Activated CD8-positive, alpha-beta T cell treated with anti-CD3 and anti-CD28 coated beads for 36 hours (primary cell): ENCODE measurements around the gene PDE9A. TPM values are rescaled to one million over a fixed set of nuclear protein-coding genes. Genes with fewer than 3 reads are reported as not detected.

Experiments
- ATAC-seq: fragments of 200-7000 bp; cut with Tn5 transposase; one replicate; pipeline ENCODE4 v1.10.0; 2021; ENCODE audit warnings: mild to moderate bottlenecking, moderate library complexity
- CTCF ChIA-PET: fragments of 350-600 bp; sonication (Branson Sonifier 250); formaldehyde crosslinking; loops from one replicate; lab custom pipeline; 2021; ENCODE audit warnings: antibody characterized with exemption; lab: Charles Lee
- POLR2A ChIA-PET: fragments of 350-600 bp; sonication (Branson Sonifier 250); formaldehyde crosslinking; loops from one replicate; lab custom pipeline; 2021; ENCODE audit warnings: antibody characterized with exemption; lab: Charles Lee
- DNase-seq: peaks from one replicate; pipeline ENCODE4 v3.0.0-alpha.2; 2020
- H3K27ac Mint-ChIP-seq: one replicate; pipeline ENCODE4 v1.8.0; 2021; ENCODE audit warnings: mild to moderate bottlenecking, mixed read lengths
- H3K27me3 Mint-ChIP-seq: one replicate; pipeline ENCODE4 v1.8.0; 2021; ENCODE audit warnings: mixed read lengths
- H3K36me3 Mint-ChIP-seq: one replicate; pipeline ENCODE4 v1.8.0; 2021; ENCODE audit warnings: low read depth, mixed read lengths
- H3K4me1 Mint-ChIP-seq: one replicate; pipeline ENCODE4 v1.8.0; 2021; ENCODE audit warnings: low read depth, mixed read lengths
- H3K4me3 Mint-ChIP-seq: one replicate; pipeline ENCODE4 v1.8.0; 2021; ENCODE audit warnings: mild to moderate bottlenecking, moderate library complexity, mixed read lengths
- H3K9me3 Mint-ChIP-seq: one replicate; pipeline ENCODE4 v1.8.0; 2021; ENCODE audit warnings: mixed read lengths
- CTCF ChIP-seq: fragments of 200-600 bp; IDR thresholded peaks from one replicate; pipeline ENCODE4 v1.8.0; 2022; ENCODE audit warnings: antibody characterized with exemption, mild to moderate bottlenecking
- intact Hi-C: fragments of 100-400 bp; cut with micrococcal nuclease; formaldehyde crosslinking; loops from one replicate; pipeline ENCODE4 v1.10.0; 2022
- total RNA-seq, 2 experiments: library from RNA; stranded (reverse); gene quantifications; one replicate each; pipeline ENCODE4 v1.2.3, GENCODE V29; 2021

Gene PDE9A
- total RNA-seq, 2 experiments from 2014 or later: 11.1 to 11.5 TPM

GRCh38 chr21:42690586-42690985 lies 37.2 kb downstream of the PDE9A start:
- no peak for ATAC-seq
- H3K4me3 Mint-ChIP-seq: no peak overlapping the region
- POLR2A ChIA-PET: no interaction called here
- H3K27ac Mint-ChIP-seq: no peak overlapping the region
- H3K27me3 Mint-ChIP-seq: no peaks in the 10 kb centered on the region
- peaks cover 3% of the 10 kb centered on the region for H3K4me1 Mint-ChIP-seq
- no peaks in the 10 kb centered on the region for H3K9me3 Mint-ChIP-seq
- intact Hi-C loops: no loop called here
- DNase-seq: no peak
- CTCF ChIA-PET: no interaction called here
- no peaks in the 10 kb centered on the region for H3K36me3 Mint-ChIP-seq
- no peak for TF ChIP-seq CTCF

- Mint-ChIP-seq H3K27me3 (no peaks in the 10 kb centered on the region), H3K36me3 (no peaks in the 10 kb centered on the region), H3K4me1 (no peaks in the 10 kb centered on the region), H3K9me3 (no peaks in the 10 kb centered on the region), H3K27ac (no peak overlapping the region), H3K4me3 (no peak overlapping the region)
- POLR2A ChIA-PET: interaction anchor here (1.1 kb wide), 1 partner anchor 68 kb away, joined by 3 read pairs; no protein-coding TSS in a partner anchor
- ATAC-seq (no peak), DNase-seq (no peak)
- intact Hi-C loops: no loop called here
- CTCF ChIA-PET: no interaction called here
- no peak for TF ChIP-seq CTCF
Measured at GRCh38 chr21:42691901-42692559, 38.6 kb downstream of the PDE9A start.

GRCh38 chr21:42692688-42693087 lies 39.3 kb downstream of the PDE9A start:
- Mint-ChIP-seq H3K27ac (no peak overlapping the region), H3K27me3 (no peaks in the 10 kb centered on the region), H3K4me1 (no peaks in the 10 kb centered on the region), H3K36me3 (no peaks in the 10 kb centered on the region), H3K4me3 (no peak overlapping the region), H3K9me3 (no peaks in the 10 kb centered on the region)
- CTCF ChIA-PET: no interaction called here
- POLR2A ChIA-PET: interaction anchor here (1.1 kb wide), 1 partner anchor 67 kb away, joined by 3 read pairs; no protein-coding TSS in a partner anchor
- no peak for ATAC-seq
- intact Hi-C loops: no loop called here
- no peak for DNase-seq
- TF ChIP-seq CTCF: no peak

- H3K4me1 Mint-ChIP-seq: no peaks in the 10 kb centered on the region
- intact Hi-C loops: no loop called here
- no peak overlapping the region for H3K4me3 Mint-ChIP-seq
- H3K9me3 Mint-ChIP-seq: no peaks in the 10 kb centered on the region
- DNase-seq (no peak), ATAC-seq (no peak)
- H3K27ac Mint-ChIP-seq: no peak overlapping the region
- CTCF ChIA-PET: no interaction called here
- H3K27me3 Mint-ChIP-seq: no peaks in the 10 kb centered on the region
- POLR2A ChIA-PET: interaction anchor here (0.7 kb wide), 1 partner anchor 10 kb away, joined by 3 read pairs; no protein-coding TSS in a partner anchor
- no peaks in the 10 kb centered on the region for H3K36me3 Mint-ChIP-seq
- no peak for TF ChIP-seq CTCF
Measured at GRCh38 chr21:42694751-42695696, 41.6 kb downstream of the PDE9A start.
